Stimulated activated naive CD8-positive, alpha-beta T cell treated with anti-CD3 and anti-CD28 coated beads, Interleukin-15, Interleukin-2, amounts not matched to agents 100 U/mL and 50 U/mL, for 24 hours (primary cell): ENCODE results near the gene DSCAML1.
A peak's percentile ranks its signal among the peaks of the same experiment; 100 is the strongest.

ENCODE experiments used
- ATAC-seq: fragments of 150-1000 bp; cut with Tn5 transposase; one replicate; pipeline ENCODE4 v1.10.0; 2021
- DNase-seq: peaks from one replicate; pipeline ENCODE4 v3.0.0; 2021

Gene DSCAML1

DNA sequence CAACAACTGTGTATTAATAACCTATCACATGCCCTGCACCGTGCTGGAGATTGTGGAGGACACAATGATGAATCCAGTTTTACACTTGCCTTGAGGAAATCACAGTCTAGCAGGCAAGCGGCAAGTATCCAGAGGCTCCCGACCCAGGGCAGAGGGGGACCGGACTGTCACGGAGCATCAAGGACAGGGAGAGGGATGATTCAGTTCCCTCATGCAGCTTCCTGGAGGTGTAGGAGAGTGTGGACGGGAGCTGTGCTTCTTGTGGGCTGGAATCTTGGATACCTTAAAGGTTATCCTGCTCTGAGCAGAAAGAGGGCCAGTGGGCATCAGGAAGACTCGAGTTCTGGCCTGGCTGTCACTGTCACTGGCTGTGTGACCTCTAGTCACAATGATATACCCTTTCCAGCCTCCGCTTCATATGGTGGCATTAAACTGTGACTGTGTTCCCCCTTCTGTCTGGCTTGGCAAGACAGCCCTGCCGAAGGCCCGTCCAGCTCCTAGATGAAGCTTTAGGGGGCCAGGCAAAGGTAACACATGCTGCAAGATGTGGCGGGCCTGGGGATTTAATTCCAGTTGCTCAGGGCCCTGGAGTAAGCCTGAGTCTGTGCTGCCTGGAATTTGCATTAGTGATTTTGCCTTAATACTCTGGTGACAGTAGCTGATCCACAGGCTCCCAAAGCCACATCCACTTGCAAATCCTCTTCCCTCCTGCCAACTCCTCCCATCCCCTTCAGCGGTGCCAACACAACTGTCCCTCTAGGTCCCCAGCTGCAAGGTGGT, 162.8 kb downstream of the DSCAML1 start:
- ATAC-seq: no peak
- no peak for DNase-seq

DNA sequence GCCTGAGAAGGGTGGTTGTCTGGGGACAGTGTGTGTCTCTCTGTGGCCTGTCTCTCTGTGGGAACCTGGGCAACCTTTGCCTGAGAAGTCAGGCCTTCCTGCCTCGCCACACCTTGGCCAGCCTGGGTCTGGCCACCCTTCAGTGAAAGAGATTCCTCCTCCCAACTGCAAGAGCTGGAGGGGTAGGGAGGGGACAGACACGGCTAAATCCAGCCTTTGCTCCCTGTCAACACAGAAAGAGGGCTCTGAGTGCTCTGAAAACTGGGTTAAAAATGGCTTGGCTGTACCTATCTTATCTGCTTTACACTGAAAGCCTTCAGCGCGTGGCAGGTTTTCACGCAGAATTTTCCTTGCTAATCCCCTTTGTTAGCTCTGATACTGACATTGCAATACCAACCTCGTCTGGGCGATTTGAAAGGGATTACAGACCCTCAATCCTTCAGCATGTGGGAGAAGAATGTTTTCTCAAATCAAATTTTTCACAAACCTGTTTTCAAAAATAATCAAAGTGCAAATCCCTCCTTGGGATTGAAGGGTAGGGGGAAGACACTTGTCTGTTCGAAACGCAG, 163.7 kb downstream of the DSCAML1 start:
- no peak for DNase-seq
- ATAC-seq: no peak

DNA sequence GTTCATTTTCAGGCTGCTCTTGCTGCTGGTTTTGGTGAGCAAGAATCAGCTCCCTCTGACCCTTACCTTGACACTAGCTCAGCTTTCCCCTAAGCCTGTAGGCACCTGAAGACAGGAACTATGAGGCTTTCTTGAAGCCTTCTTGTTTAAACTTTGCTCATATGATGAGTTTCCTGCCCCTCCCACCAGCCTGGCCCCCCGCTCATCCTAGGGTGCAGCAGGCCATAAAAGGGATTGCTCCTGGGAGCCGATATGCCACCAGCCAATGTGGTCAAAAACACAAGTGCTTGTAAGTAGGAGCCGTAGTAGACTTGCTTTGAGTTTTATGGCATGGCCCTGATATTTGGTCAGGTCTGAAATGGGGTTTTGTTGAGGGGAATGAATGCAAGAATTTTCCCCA, 164.7 kb downstream of the DSCAML1 start:
- ATAC-seq (no peak), DNase-seq (no peak)

DNA sequence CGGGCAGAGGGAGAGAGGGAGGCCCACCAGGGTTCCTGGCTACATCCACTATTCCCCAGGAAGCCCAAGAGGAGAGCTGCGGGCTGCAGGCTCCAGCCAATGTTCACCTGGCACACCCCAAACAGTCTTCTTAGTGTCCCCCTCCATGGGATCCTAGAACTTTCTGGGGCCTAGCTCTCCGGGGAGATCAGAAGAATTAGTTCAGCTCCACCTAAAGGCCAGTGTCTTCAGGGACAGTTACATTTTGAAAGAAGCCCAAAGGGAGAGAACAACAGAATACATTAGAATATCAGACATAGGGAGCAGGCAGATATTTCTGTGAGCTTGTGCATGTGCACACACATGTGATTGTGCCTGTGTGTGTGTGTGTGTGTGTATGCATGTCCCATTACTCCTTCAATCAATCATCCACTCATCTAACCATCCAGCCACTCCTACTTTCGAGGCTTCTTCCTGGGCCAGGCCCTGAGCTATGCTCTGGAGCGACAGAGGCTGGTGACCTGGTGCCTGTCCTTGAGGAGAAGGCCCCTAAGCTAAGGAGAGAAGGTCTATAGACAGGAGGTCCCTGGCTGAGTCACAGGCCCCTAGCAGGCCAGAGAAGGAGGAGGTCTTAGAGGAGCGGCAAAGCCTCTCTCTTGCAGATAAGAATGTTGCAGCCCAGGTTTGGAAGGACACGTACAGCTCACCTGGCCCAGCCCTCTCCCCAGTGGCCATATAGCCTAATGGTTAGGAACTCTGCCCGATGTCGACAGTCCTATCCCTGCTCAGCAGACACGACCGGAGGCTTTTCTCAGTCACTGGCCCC, 165.5 kb downstream of the DSCAML1 start:
- DNase-seq (no peak), ATAC-seq (no peak)

DNA sequence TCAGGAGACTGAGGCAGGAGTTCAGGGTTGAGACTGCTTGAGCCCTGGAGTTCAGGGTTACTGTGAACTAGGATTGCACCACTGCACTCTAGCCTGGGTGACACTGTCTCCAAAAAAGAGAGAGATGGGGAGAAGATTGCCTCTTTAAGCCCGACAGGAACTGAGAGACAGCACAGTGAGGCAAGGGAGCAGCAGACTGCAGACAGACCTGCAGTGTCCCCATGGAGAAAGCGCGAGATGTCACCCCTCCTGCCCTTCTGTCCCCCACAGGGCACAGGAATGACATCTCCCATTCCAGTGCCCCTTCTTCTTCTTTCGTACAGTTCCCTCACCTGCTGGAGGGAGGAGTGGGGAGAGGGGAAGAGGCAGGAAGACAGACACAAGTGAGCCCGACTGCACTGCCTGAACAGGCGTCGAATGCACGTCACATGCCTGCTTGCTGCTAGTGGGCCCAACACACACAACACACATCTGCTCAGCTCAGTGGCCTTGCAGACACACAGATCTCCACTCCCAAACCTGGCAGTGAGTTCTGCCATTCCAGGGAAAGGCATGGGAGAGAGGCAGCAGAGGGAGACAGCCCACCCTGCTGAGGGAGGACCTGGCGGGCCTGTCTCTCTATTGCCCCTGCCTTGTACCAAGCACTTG, 167.0 kb downstream of the DSCAML1 start:
- DNase-seq (no peak), ATAC-seq (no peak)

DNA sequence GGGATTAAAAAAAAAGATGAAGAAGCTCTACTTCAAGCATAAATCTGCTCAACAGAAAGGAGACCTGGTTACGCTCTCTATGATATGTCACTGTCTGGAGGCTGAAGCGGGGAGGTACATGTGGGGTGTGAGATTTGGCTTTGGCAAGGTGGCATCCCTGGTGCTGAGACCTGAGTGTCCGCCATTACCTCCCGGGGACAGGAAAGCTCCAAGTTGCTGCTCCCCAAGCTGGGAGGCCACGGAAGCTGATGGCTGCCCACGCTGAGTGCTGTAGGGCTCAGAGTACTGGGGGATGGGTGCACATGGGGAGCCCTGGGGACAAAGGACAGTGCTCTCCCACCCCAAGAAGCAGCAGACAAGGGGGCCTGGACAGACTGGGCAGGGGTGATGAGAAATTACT, 167.9 kb downstream of the DSCAML1 start:
- no peak for ATAC-seq
- DNase-seq: no peak

DNA sequence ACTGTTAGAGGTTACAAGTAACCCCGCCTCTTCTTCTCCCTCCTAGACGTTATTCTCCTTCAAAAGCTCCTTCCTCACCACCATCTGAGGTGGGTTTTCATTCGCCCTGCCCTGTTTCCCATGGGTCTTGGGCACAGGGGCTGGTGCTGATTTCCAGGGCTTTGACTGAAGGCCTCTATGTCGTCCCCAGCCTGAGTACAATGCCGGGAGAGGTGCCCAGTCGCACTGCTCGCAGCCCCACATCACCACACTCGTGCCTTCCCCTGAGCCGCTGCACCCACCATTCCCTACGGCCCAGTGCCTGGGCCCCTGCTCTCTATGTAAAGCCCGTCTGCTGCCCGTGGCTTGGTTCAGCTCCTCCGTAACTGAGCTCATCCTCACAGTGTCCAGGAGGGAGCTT, 169.8 kb downstream of the DSCAML1 start:
- ATAC-seq (no peak), DNase-seq (no peak)

DNA sequence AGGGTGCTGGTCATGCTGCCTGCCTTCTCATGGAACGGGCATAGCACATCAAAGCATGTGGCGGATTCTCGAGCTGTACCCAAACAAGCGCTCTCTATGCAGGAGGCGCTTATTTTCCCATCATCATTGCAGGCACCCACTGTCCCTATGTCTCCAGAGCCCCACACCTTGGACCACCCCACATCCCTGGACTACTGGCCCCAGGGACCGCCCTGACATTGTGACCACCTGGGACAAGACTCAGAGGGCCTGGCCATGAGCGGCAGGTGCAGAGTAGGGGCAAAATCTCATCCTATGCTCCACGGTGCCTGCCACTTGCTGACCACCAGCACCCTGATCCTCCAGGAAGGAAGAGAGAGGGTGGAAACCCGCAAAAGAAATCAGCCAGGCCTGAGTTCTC, 170.4 kb downstream of the DSCAML1 start:
- ATAC-seq: no peak

DNA sequence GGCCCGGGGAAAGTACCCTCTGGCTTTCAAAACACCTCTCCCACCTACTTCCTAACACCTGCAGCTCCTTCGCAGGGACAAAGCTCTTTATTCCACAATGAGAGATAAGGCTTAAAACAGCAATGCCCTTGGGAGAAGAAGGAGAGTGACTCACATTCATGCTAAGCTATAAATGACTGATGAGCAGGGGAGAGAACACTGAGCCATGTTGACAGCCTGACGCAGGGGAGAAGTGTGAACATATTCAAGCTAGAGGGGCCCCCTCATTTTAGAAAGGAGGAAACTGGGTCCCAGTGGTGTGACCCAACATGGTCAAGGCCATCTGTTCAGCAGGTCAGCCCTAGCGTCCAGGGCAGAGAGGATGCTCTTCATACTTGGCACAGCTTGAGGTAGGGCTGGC, 171.8 kb downstream of the DSCAML1 start:
- DNase-seq (no peak), ATAC-seq (no peak)

More for the DNA sequence above, 170.4 kb downstream of the DSCAML1 start:
- DNase-seq: no peak

DNA sequence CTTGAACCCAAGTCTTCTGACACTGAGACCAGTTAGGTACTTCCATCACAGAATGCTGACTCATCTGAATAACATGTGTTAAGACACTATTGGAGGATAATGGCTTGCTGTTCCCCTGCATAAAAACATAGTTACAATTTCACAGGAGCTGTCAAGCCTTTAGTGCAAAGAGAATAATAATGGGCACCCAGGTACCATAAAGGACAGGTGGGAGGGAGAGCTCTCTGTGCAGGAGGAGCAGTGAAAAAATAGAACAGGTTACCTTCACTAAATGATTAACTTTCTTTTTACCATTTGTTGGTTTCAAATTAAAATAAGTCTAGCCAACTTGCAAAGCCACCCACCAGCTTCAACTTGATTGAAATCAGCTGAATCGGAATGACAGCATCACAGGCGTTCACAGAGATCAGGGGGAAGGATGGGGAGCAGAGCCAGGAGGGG, 173.2 kb downstream of the DSCAML1 start:
- DNase-seq: no peak
- ATAC-seq: no peak

DNA sequence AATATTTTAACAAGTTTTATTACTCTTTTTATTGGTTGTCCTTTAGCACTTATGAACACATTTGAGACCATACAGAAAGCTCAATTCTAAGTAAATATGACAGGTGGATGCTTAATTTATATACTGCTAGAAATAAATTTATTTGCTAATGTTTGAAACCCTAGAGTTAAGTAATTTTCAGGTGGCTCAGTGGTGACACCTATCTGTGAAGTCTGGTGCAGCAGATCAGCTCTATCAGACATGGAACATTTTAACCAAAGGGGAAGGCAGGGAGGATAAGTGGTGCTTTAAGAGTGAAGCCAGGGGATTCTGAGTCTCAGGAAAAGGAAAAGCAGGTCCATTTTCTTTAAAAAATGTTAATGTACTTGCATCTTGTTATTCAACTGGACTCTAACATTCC, 175.8 kb downstream of the DSCAML1 start:
- no peak for ATAC-seq
- DNase-seq: peak; percentile 8

DNA sequence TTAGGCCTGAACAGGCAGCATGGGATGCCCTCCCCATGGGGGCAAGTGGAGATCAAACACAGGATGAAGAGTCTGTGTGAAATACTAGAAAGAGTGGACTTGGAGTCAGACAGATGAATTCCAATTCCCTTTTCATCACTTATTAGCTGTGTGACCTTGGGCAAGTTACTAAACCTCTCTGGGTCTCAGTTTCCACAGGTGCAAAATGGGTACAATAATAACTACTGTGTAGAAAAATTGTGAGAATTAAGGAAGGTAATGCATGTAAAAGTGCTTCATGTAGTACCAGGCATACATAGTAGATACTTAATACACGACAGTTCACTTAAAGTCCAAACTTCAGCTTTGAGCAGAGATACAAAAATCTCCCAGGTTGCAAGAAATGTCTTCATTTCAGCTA, 176.4 kb downstream of the DSCAML1 start:
- DNase-seq (no peak), ATAC-seq (no peak)

DNA sequence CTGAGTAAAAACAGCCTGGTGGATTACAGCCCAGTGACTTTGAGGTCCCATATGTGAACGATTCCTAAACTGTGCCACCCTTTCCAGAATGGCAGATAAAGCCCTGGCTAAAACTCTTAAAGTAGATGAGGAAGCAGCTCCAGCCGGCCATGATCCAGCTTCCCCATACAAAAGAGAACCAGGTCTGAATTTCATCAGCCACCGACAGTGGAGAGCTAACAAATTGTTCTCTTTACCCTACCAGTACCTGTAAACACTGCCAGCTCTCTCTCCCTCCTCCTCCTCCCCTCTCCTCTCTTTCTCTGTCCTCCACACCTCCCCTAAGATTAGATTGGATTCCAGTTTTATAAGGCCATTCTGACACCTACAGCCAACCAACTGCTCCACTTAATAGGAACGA, 176.9 kb downstream of the DSCAML1 start:
- no peak for ATAC-seq

DNA sequence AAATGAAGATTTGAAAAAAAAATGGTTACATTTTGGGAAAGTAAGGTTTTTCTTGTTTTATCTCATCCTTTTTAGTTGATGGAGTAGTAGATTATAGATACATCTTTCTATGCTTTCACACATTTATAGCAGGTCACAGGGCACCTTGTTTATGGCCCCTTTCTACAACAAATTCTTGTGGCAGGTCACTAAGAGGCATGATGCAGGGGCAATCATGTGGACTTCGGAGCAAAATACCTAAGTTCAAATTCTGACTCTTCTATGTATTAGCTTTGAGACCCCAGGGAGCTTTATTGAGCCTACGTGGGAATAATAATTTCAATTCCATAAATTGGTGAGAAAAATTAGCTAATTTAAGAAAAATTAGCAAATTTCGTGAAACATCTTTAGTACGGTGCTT, 177.4 kb downstream of the DSCAML1 start:
- no peak for DNase-seq
- no peak for ATAC-seq

More for the DNA sequence above, 176.9 kb downstream of the DSCAML1 start:
- DNase-seq: no peak

DNA sequence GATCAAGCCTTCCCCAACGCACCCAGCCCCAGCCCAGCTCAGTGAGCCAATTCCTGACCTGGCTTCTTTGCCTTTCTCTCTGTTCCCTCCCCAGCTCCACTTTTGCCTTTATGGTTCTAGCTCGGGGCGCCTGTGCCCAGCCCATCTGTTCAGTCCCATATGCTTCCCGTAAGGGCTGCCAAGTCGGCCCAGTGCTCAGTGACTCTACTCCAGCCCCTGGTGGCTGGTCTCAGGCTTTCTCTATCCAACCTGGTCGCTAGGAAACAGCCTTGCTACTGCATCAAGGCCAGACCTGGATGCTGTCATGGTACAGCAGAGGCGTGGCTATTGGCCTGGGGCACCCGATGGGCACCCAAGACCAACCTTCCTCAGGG, 178.0 kb downstream of the DSCAML1 start:
- ATAC-seq: no peak

DNA sequence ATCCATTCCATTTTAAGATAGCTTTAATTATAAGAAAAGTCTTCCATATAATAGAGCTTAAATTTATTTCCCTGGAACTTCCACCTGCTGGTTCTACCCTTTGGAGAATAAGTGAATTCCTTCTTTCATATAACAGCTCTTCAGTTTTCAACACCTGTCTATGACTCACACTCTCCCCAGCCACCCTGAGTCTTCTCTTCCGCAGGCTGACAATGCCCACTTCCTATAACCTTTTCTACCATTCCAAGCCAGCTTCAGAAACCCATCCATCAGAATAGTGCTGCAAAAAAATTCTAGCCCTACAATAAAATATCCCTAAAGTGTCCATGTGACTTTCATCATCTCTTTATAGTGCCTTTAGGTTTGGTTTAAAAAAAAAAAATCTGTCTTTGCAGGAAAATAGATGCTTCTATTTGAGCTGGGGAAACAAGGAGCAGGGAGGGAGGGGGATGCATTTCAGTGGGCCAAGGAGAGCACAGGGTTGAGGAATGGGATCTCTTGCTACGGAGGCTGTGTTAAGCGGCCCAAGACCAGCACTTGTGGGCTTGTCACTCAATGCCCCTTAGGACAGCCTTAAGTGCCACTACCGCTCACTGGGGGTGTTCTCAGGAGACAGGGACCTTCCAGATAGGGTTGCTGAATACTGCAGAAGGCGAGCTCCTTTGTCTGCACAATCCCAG, 178.6 kb downstream of the DSCAML1 start:
- DNase-seq: no peak

More for the DNA sequence above, 178.0 kb downstream of the DSCAML1 start:
- DNase-seq: no peak

DNA sequence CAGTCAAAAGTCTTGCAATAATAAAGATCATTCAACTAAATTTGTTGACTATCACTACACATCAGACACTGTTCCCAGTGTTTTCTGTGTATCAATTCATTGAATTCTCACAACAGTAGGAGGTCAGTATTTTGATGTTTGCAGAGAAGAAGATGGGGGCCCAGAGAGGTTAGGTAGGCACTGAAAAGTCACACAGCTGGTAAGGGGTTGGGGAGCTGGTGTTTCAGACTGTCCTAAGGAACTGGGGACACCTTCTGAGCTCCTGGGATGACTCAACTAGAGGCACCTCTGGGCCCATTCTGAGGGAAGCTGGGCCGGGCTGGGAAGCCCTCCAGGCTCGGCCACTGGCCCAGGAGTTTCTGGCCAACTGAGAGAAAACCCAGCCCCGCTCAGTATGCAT, 180.0 kb downstream of the DSCAML1 start:
- no peak for DNase-seq
- ATAC-seq: no peak

More for the DNA sequence above, 178.6 kb downstream of the DSCAML1 start:
- ATAC-seq: no peak

DNA sequence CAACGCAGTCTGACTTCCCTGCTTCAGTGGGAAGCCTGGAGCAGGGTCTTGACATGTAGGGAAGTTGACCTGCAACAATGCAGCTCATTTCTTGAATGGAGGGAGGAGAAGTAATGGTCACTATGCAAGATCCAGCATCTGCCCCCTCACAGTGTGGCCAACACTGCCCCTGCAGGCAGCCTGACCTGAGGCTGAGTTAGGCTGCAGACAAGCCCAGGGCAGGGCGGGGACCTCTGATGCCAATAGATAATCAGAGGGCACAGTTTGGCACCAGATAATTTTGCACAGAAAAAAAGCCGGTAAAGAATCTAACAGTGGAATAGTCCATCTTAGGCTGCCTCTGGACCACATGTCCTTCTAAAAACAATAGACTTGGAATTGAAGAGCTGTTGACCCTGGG, 182.3 kb downstream of the DSCAML1 start:
- ATAC-seq (no peak), DNase-seq (no peak)

DNA sequence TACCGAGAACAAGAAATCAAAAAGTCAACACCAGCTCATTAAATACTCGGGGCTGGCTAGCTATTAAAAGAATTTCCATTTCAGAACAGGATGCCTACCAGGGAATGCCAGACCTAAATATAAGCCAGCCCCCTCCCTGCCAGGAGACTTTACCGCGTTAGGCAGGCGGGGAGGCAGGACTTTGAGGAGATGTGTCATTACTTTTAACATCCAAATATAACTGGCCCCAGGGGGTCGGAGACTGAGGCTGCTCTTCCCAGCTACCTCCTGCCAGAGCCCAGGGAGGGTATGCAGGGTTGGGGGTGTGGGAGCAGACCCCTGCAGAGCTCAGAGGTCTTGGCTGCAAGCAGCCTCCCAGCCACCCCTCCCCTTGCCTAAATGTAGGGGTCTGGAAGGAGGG, 183.5 kb downstream of the DSCAML1 start:
- ATAC-seq (no peak), DNase-seq (no peak)

DNA sequence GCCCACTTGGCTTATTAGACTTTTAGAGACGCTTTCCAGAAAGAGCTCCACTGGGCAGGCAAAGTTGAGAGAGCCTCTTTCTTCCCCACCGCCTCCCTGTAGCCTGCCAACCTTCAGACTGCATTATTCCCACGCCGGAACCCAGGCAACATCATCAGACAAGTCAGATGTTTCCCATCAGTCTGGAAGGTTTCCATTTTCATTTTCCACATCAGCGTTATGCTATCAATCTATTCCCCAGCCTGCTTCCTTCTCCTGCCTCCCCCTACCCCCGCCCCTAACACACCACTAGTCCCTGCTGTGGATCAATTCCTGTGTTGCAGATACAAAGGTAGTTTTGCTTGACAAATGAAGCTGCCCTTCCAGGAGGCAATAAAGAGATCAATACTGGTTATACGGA, 184.8 kb downstream of the DSCAML1 start:
- DNase-seq (no peak), ATAC-seq (no peak)

DNA sequence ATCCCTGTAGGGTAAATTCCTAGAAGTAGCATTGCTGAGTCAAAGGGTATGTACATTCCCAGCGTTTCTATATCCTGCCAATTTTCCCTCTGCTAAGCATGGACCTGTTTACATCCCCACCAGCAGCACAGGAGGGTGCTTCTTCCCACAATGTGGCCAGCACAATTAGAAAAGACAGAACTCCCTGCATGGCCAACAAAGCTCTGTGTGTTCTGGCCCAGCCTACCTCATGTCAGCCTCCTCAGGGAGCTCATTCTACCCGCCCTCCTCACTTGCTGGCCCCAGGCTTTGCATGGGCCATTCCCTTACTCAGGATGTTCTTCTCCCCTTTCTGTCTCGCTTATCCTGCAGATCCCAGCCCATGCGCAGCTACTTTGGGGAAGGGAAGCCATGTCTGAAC, 186.1 kb downstream of the DSCAML1 start:
- DNase-seq (no peak), ATAC-seq (no peak)

DNA sequence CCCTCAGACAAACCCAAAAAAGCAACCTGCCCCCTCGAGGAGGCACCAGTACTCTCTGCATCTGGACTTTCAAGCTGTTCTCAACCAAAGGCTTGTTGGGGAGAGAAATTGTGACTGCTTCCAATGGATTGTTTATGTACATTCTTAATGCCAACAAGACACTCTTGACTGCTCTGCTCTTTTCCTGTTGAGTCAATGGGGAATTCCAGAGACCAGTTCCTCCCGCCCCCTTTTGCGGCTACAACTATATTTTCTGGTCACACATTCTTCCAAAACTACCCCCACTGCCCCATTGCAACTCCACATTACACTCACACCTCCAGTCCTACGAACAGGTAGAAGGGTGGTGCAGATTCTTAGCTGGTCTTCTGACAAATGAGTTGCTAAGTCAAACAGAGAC, 187.0 kb downstream of the DSCAML1 start:
- ATAC-seq (no peak), DNase-seq (peak; percentile 18)
